Measurements from ENCODE around the gene DDAH1. TPM values are rescaled to one million over a fixed set of nuclear protein-coding genes. Genes with fewer than 3 reads are reported as not detected.

The DDAH1 gene
- total RNA-seq, 4 donors from 2014 or later = 11.2 to 16.7 (median 15.8) TPM

DNA sequence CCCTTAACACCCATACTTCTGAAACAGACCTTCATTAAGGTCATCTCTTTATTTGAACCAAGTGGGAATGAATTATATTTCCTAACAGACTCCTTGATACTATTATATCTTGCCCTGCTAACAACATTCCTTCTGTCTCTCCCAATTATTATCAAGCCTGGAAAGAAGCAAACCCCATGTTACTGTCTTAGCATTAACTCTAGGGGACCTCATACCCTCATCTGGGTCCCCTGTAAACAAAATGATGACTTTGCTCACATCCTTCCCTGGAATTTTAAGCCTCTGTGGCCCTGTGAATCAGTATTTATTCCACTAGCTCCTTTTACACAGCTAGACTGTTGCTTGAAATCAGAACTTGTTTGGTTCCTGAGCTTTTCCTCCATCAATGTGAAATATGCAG lies 150.2 kb downstream of the DDAH1 start:
- DNase-seq (ENCODE audit: low spot score) (no peak), ATAC-seq (ENCODE audit: low FRiP score) (no peak)
- TF ChIP-seq, protein P1, sequence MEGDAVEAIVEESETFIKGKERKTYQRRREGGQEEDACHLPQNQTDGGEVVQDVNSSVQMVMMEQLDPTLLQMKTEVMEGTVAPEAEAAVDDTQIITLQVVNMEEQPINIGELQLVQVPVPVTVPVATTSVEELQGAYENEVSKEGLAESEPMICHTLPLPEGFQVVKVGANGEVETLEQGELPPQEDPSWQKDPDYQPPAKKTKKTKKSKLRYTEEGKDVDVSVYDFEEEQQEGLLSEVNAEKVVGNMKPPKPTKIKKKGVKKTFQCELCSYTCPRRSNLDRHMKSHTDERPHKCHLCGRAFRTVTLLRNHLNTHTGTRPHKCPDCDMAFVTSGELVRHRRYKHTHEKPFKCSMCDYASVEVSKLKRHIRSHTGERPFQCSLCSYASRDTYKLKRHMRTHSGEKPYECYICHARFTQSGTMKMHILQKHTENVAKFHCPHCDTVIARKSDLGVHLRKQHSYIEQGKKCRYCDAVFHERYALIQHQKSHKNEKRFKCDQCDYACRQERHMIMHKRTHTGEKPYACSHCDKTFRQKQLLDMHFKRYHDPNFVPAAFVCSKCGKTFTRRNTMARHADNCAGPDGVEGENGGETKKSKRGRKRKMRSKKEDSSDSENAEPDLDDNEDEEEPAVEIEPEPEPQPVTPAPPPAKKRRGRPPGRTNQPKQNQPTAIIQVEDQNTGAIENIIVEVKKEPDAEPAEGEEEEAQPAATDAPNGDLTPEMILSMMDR (IDR thresholded peaks at IDR 0.05) = no peak

DNA sequence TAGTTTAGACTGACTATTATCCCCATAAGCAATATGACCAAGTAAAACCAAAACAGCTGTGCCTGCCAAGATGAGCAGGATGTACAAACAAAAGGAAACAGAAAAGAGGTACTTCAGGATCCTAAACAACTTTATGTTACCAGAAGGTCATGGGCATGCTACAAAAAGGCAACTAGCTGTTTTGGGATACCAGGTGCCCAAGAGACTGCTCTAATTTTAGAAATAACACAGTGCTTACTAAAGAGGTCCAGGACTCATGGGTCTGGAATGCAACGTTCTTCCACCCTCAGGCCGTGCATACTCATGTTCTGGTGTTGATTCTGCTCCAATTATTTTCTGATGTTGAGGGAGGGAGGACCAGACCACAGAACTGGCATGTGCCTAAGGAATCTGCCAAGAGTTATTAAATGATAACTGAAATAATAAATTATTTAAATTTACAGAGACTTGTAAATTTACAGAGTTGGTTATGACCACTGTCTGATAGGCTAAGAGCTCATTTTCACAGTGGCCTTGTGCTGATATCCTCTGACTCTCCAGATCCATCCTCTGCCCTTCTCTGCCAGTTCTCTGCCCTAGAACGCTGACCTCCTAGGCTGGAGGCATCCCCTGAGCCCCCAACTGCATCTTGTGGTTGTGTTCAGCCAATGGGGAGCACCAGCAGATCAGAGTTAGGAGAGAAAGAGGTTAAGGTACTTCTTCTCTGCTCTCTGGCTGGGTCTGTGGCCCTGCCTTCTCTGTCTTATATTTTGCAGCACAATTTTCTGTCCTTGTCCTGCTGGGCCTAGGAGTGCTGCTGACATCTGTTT lies 150.9 kb downstream of the DDAH1 start:
- DNase-seq (ENCODE audit: low spot score) (no peak), ATAC-seq (ENCODE audit: low FRiP score) (peak; percentile 97)
- TF ChIP-seq, protein P1 (IDR thresholded peaks at IDR 0.05) = no peak

DNA sequence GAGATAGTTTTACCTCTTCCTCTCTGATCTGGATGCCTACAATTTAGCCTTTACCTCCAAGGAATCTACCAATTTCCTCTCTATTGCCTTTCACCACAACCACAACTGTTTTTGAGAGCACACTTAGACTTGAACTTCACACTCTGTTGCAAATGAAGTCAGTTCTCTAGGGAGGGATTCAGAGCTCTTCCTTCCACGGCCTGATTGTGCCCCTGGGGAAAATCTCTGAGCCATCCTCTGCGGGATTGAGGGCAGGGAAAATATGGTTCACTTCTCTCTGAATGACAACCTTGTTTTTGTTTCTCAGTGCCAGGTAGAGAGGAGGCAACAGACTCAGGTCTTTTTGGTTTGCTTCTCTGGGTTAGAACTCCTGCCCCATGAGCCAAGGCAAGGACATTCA lies 153.1 kb downstream of the DDAH1 start:
- TF ChIP-seq, protein P1 (IDR thresholded peaks at IDR 0.05) = no peak
- ATAC-seq (ENCODE audit: low FRiP score) = no peak
- DNase-seq (ENCODE audit: low spot score) = no peak

DNA sequence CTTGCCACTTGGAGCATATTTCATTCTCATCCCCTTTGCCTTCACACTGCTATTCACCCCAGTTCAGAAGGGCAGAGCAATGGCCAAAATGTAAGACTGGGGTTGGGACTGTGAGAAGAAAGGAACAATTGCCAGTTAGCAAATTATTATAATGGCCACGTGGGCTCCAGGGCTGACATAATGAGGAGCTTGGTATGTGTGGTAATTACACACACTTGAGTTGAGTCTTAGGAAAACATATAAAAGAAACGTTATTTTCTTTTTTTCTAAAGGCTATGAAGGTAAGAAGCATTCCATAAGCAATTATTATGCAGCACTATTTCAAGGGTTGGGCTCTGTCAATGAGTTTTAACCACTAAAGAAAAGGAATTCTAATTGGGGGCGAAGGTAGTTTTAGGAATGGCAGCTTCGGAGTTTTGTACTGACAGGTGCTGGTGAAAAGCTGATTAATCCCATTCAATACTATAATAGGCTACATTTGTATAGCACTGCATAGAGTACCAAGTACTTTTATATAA lies 156.1 kb downstream of the DDAH1 start:
- DNase-seq (ENCODE audit: low spot score) (no peak), ATAC-seq (ENCODE audit: low FRiP score) (no peak)

DNA sequence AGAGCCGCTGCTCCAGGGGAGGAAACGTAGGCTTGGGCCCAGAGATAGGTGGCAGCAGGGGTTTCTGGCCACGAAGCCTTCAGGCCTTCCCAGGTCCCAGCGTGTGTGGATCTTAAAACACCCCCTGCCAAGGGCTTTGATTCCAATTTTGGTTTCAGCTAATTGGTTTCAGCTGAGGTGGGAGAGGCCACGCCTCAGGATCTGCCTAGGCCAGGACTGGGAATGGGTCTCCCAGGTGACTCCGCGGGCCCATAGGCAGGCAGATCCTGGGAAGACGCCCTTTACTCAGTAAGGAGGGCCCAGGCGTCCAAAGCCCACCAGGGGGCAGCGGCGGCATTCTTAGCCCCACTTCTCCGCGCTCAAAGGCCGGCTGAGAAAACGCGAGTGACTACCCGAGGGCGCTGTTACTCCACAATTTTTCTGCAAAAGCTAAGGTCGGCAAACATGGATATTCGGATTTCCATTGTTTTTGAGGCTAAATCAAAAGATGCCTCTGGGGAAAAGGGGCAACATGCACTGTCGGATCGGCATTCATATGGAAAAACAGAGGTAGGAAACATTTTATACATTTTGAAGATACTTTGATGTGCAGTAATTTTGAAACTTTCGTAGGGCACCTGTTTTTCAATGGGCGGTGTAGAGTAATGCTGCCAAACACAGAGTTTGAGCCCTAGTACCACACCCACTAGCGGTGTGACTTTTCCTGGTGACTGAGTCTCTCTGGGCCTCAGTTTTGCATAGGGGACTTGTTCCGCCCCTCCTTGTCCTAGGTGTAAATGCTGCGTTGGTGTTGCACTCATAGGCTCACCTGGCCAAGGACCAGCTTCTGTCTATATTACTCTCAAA lies 156.7 kb downstream of the DDAH1 start:
- DNase-seq (ENCODE audit: low spot score) (peak; percentile 74), ATAC-seq (ENCODE audit: low FRiP score) (peak; percentile 91)
- TF ChIP-seq, protein P1 (IDR thresholded peaks at IDR 0.05) = peak in 2 of 3 donors; percentile 87 to 91

More for the DNA sequence above, 156.1 kb downstream of the DDAH1 start:
- TF ChIP-seq, protein P1 (IDR thresholded peaks at IDR 0.05) = no peak

DNA sequence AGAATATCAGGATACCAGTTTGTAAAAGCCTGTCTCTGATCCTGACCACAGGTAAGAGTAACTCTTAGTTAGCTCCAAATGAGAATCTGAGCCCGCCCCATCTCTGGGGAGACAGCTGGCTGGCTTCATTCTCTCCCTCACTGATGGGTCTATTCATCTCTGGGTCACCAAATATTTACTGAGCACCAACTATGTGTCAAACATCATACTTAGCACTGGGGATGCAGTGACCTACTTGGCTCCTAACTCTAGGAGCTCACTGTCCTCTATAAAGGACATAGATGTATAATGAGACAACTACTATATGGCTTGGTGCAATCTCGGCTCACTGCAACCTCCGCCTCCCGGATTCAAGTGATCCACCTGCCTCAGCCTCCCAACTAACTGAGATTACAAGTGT lies 158.7 kb downstream of the DDAH1 start:
- no peak for ATAC-seq (ENCODE audit: low FRiP score)
- DNase-seq (ENCODE audit: low spot score) = no peak
- TF ChIP-seq, protein P1 (IDR thresholded peaks at IDR 0.05) = no peak

All from omental fat pad (tissue), 4 donors.